ENCODE data around the gene MRGPRD. TPM values are rescaled to one million over a fixed set of nuclear protein-coding genes. Genes with fewer than 3 reads are reported as not detected.

The MRGPRD gene
- total and polyA plus RNA-seq, 2 donors (not counting 1 experiment from before 2014, with no cell fraction given), result not detected

DNA sequence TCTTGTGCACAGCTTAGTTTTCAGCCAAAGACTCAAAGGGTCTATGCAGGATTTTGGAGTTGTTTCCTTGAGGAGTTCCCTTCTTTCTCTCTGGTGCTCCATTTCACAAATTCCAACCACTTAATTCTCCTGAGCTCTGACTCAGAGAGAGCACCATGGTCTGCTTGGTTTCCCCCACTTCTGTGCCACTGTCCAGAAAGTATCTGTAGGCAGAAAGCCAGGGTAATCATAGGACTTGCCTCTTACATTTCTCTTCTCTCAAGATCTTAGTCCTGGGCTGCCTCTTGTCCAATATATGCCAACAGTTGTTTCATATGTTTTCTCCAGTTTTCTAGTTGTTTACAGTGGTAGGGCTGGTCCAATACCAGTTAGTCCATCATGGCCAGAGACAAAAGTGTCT lies 6.4 kb upstream of the MRGPRD start:
- Histone ChIP-seq H3K36me3 (ENCODE audit: control insufficient read depth, insufficient read depth, low read length) (no peaks in the 10 kb centered on the region), H3K79me2 (ENCODE audit: control insufficient read depth, insufficient read depth, low read length) (no peaks in the 10 kb centered on the region), H3K9ac (ENCODE audit: insufficient read depth, low read length) (no peak overlapping the region), H4K20me1 (ENCODE audit: control insufficient read depth, extremely low read depth, insufficient read depth, low read length) (no peaks in the 10 kb centered on the region), H3K27ac (ENCODE audit: insufficient read depth, low read length) (no peak overlapping the region), H3K4me2 (ENCODE audit: extremely low read depth, insufficient read depth, low read length) (no peak overlapping the region), H2AFZ (ENCODE audit: low read length) (no peak overlapping the region), H3K4me1 (ENCODE audit: control insufficient read depth, extremely low read depth, insufficient read depth, low read length) (no peaks in the 10 kb centered on the region), H3K9me3 (ENCODE audit: control insufficient read depth, insufficient read depth, low read depth, low read length) (no peaks in the 10 kb centered on the region), H3K27me3 (ENCODE audit: control insufficient read depth, insufficient read depth, low read length) (peaks cover 9% of the 10 kb centered on the region), H3K4me3 (replicated peaks in 1 of 4; ENCODE audit: control extremely low read depth in 1 of 4, insufficient read depth in 1 of 4, low read depth in 3 of 4, low read length in 4 of 4) (no peak overlapping the region)
- peak in 1 of 2 donors; percentile 27 for DNase-seq (ENCODE audit: low read depth in 2 of 2)
- no peak for TF ChIP-seq EZH2 (IDR thresholded peaks at IDR 0.05; ENCODE audit: low read length, missing control alignments)
- TF ChIP-seq, protein P1, sequence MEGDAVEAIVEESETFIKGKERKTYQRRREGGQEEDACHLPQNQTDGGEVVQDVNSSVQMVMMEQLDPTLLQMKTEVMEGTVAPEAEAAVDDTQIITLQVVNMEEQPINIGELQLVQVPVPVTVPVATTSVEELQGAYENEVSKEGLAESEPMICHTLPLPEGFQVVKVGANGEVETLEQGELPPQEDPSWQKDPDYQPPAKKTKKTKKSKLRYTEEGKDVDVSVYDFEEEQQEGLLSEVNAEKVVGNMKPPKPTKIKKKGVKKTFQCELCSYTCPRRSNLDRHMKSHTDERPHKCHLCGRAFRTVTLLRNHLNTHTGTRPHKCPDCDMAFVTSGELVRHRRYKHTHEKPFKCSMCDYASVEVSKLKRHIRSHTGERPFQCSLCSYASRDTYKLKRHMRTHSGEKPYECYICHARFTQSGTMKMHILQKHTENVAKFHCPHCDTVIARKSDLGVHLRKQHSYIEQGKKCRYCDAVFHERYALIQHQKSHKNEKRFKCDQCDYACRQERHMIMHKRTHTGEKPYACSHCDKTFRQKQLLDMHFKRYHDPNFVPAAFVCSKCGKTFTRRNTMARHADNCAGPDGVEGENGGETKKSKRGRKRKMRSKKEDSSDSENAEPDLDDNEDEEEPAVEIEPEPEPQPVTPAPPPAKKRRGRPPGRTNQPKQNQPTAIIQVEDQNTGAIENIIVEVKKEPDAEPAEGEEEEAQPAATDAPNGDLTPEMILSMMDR (conservative IDR thresholded peaks at IDR 0.05 in 1 of 2, IDR thresholded peaks at IDR 0.05 in 1 of 2; ENCODE audit: low read depth in 1 of 2, low read length in 2 of 2), result no peak

GRCh38 chr11:68983801-68984200 lies 3.0 kb upstream of the MRGPRD start:
- Histone ChIP-seq H3K9ac (ENCODE audit: insufficient read depth, low read length) (no peak overlapping the region), H4K20me1 (ENCODE audit: control insufficient read depth, extremely low read depth, insufficient read depth, low read length) (no peaks in the 10 kb centered on the region), H3K27me3 (ENCODE audit: control insufficient read depth, insufficient read depth, low read length) (peaks cover 15% of the 10 kb centered on the region), H3K4me2 (ENCODE audit: extremely low read depth, insufficient read depth, low read length) (no peak overlapping the region), H2AFZ (ENCODE audit: low read length) (no peak overlapping the region), H3K27ac (ENCODE audit: insufficient read depth, low read length) (no peak overlapping the region), H3K4me3 (replicated peaks in 1 of 4; ENCODE audit: control extremely low read depth in 1 of 4, insufficient read depth in 1 of 4, low read depth in 3 of 4, low read length in 4 of 4) (no peak overlapping the region), H3K36me3 (ENCODE audit: control insufficient read depth, insufficient read depth, low read length) (no peaks in the 10 kb centered on the region), H3K79me2 (ENCODE audit: control insufficient read depth, insufficient read depth, low read length) (no peaks in the 10 kb centered on the region), H3K9me3 (ENCODE audit: control insufficient read depth, insufficient read depth, low read depth, low read length) (no peaks in the 10 kb centered on the region), H3K4me1 (ENCODE audit: control insufficient read depth, extremely low read depth, insufficient read depth, low read length) (no peaks in the 10 kb centered on the region)
- no peak for TF ChIP-seq EZH2 (IDR thresholded peaks at IDR 0.05; ENCODE audit: low read length, missing control alignments)
- TF ChIP-seq, protein P1 (conservative IDR thresholded peaks at IDR 0.05 in 1 of 2, IDR thresholded peaks at IDR 0.05 in 1 of 2; ENCODE audit: low read depth in 1 of 2, low read length in 2 of 2), result no peak
- DNase-seq (ENCODE audit: low read depth in 2 of 2), result no peak

DNA sequence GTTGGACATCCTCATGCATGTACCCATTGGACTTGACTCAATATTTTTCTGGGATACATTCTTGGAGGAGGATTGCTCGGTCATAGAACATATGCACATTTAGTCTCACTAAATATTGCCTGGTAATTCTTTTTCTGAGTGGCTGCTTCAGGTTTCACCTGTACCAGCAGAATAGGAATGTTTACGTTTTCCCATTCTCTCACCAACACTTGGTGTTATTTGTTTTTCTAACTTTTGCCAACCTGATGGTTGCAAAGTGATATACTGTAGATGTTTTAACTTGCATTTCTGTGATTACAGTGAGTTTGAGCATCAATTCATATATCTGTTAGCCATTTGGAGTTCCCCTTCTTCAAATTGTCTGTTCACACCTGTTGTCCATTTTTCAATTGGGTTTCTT lies 1.3 kb upstream of the MRGPRD start:
- H3K79me2 ChIP-seq (ENCODE audit: control insufficient read depth, insufficient read depth, low read length), result no peaks in the 10 kb centered on the region
- TF ChIP-seq EZH2 (IDR thresholded peaks at IDR 0.05; ENCODE audit: low read length, missing control alignments), result no peak
- TF ChIP-seq, protein P1 (conservative IDR thresholded peaks at IDR 0.05 in 1 of 2, IDR thresholded peaks at IDR 0.05 in 1 of 2; ENCODE audit: low read depth in 1 of 2, low read length in 2 of 2), result no peak
- H3K27ac ChIP-seq (ENCODE audit: insufficient read depth, low read length), result no peak overlapping the region
- no peak overlapping the region for H3K4me3 ChIP-seq (replicated peaks in 1 of 4; ENCODE audit: control extremely low read depth in 1 of 4, insufficient read depth in 1 of 4, low read depth in 3 of 4, low read length in 4 of 4)
- H3K4me2 ChIP-seq (ENCODE audit: extremely low read depth, insufficient read depth, low read length), result no peak overlapping the region
- no peak overlapping the region for H2AFZ ChIP-seq (ENCODE audit: low read length)
- no peaks in the 10 kb centered on the region for H4K20me1 ChIP-seq (ENCODE audit: control insufficient read depth, extremely low read depth, insufficient read depth, low read length)
- no peaks in the 10 kb centered on the region for H3K4me1 ChIP-seq (ENCODE audit: control insufficient read depth, extremely low read depth, insufficient read depth, low read length)
- no peak overlapping the region for H3K9ac ChIP-seq (ENCODE audit: insufficient read depth, low read length)
- DNase-seq (ENCODE audit: low read depth in 2 of 2), result no peak
- no peaks in the 10 kb centered on the region for H3K36me3 ChIP-seq (ENCODE audit: control insufficient read depth, insufficient read depth, low read length)
- H3K9me3 ChIP-seq (ENCODE audit: control insufficient read depth, insufficient read depth, low read depth, low read length), result no peaks in the 10 kb centered on the region
- peaks cover 14% of the 10 kb centered on the region for H3K27me3 ChIP-seq (ENCODE audit: control insufficient read depth, insufficient read depth, low read length)

Data from fibroblast of lung (primary cell).